GM18498 (cell line): ENCODE results near the gene PSAP.
"Not testable (repeated sequence)": the region's sequence is repeated elsewhere in the genome, so short reads cannot be mapped to it uniquely, and the experiment has no call there.

Experiments used
- ATAC-seq: cut with Tn5 transposase; IDR thresholded peaks from one replicate; pipeline ENCODE4 v1.9.1; 2021; ENCODE audit warnings: mild to moderate bottlenecking, moderate library complexity; ENCODE audit not compliant: unreplicated experiment

The PSAP gene

GRCh38 chr10:71874680-71875354 lies 23.8 kb upstream of the PSAP start:
- ATAC-seq: not testable (repeated sequence)

DNA sequence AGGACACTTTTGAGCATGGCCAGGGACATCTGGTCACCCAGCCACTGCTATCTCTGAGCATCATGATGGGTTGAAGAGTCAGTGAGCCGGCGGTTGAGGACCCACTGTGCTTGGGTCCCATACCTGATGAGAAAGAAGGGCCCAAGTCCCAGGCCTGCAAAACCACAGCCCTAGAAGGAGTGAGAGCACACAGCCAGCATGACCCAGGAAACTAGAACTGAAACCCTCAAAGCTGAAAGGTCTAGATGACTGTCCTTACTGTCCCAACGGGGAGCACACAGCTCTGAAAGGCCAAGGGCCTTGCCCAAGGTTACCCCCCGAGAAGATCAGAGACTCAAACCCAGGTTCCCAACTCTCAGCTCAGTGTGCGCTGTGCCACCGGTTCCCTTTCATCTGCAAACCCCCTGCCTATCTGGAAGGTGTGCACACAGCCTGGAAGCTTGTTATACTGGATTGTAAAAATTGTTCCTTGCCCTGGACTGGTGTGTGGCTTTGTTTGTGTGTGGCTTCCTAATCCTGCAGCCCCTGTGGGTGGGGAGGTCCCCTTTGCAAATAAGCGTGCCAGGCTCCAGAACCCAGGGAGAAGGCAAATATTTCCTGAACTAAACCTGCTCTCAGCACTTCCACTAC lies 22.6 kb upstream of the PSAP start:
- ATAC-seq: peak; percentile 95

- ATAC-seq: not testable (repeated sequence)
Measured at GRCh38 chr10:71869601-71870000, 18.6 kb upstream of the PSAP start.

DNA sequence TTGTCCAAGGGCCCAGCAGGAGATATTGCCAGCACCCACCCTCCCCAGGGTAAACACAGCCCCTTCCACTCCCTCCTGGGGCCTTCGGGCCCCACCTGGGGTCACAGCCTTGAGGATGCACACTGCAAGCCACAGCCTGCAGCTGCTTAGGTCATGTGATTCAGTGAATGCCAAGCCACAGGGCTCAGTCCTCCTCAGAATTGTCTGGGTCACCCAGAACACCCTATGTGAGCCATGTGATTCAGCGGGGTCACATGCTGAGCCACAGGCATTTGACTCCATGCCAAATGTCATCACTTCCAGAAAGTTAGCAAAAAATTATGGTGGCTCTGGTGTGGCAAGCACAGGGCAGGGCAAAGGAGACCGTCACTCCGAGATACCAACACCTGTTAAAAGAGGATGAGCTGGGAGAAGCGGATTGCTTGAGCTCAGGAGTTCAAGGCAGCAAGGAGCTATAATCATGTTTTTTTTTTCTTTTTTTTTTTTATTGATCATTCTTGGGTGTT lies 17.2 kb upstream of the PSAP start:
- ATAC-seq: no peak

DNA sequence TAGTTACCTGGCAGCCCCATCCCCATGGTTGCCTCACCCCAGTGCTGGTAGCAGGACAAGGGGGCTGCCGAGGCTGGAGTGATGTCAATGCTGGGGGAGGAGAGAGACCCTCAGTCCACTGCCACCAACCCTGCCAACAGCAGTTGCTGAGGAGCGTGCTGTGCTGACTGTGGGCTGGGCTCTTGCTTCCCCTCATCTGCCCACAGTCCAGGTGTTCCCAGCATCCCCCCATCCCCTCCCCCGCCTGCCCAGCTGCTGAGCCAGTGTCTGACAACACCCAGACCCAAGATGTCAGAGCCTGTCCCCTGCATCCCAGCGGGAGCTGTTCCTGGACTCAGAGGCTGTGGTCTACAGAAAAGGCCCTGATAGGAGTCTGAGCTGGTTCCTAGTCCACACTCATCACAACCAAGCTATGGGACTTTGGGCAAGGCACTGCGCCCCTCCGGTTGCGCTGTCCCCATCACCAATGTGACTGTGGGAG lies 14.6 kb upstream of the PSAP start:
- ATAC-seq: no peak

- no peak for ATAC-seq
Measured at GRCh38 chr10:71864911-71865361, 13.9 kb upstream of the PSAP start.

DNA sequence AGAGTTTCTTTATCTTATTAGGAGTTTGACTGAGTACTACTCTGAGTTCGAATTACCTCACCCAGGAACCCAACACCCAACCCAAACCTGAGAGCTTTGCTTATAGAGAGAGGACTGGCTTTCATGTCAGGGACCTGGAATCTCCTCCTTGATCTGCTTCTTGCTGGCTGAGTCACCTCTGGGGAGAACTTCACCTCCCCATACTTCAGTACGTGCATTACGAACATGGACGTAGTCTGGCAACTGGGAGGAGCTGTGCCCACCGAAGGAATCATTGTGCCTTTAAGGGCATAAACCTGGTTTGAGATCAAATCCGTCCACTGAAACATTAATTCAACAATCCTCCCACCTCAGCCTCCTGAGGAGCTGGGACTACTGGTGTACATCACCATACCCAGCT lies 12.2 kb upstream of the PSAP start:
- no peak for ATAC-seq

DNA sequence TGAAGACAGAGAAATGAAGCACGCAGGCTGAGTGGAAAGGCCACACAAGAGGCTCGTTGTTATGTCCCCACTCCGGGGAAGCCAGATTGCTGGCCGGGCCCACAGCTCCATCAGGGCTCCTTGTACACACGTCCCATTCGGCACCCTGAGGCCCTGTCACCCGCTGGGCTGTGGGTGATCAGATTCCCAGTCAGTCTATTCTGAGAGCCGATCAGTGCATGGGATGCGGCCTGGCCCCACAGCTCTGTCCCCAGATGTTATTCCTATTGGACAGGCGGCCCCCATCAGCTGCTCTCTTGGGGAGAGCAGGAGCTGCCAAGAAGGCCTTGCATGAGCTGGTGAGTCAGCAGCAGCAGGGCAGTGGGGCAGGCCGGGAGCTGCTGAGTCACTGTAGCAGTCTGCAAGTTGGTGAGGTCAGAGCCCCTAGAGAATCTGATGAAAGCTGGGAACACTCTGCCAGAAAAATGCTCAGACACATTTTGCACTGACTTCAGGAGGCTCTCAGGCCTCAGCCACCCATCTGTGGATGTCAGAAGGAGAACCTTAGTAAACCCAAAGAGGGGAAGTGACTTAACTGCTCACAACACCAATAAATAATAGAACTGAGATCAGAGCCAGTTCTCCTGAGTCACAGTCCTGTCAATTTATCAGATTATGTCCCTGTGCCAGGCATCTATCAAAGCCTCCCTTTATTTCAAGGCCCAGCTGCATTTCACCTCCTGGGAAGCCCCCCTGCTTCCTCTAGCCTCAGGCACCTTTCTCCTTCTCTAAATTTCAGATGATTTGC lies 9.4 kb upstream of the PSAP start:
- no peak for ATAC-seq

DNA sequence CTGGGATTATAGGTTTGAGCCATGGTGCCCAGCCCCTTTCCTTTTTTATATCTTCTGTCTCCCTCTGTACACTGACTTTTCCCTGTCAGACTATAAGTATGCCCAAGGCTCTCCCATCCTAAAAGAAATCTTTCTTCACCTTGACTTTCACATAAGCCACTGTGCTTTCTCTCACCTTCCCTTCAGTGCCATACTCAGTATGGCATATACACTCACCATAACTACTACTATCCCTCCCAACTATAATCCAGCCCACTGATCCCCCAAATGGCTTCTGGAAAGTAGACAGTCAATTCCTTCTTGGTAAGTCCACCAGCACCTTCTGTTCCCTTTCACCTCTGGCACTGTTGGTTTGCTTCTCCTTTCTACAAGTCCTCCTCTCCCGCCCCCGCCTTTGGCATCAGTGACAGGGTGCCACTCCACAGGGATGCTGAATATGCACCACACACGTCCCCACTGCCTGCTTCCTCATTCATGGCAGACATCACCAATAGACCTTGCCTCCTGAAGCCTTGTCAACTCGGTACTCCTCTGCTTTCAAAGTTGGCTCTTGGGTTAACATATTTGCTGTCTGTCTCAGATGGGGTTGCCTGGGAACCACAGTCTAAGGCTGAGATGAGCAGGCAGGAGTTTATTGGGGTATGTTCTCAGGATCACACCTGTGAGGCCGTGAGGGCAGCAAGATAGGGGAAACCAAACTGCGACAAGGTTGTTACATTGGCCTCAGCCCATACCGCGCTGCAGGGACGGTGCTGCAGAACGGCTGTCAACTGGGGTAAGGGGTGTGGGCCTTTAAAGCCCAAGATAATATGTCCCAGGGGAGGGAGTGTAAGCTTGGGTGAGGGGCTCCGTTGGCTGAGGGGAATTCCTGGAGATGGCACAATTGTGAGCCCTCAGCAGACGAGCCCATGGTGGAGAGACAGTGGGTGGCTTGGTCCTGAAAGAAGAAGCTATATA lies 7.2 kb upstream of the PSAP start:
- ATAC-seq: no peak

- ATAC-seq: no peak
Measured at GRCh38 chr10:71856619-71857018, 5.6 kb upstream of the PSAP start.

- ATAC-seq: no peak
Measured at GRCh38 chr10:71854031-71854430, 3.0 kb upstream of the PSAP start.

DNA sequence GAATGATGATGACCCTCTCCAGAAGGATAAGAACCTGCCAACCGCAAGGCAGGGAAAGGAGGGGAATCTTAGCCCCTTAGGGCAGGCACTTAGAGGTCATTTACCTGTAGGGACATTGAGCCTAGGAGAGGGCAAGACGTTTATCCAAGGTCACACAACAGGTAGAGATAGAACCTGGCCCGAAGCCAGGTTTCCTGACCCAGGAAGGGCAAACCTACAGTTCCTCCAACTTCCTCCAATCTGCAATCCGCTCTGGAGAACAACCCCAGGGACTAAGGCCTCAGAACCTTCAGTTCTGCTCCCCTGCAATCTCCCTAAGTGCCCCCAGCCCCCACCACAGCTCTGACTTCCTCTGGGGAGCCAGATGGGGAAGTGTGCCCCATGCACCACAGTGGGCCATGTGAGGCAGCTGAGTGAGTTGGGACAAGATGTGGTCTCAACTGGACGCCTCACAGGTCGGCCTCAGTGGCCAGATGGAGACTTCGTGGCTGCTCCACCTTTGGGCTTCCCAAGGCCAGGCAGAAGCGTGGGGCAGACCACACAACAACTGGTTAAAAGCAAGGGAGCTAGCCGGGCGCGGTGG lies 1.4 kb upstream of the PSAP start:
- no peak for ATAC-seq

GRCh38 chr10:71851465-71852095 lies 529 bp upstream of the PSAP start:
- peak; percentile 11 for ATAC-seq

DNA sequence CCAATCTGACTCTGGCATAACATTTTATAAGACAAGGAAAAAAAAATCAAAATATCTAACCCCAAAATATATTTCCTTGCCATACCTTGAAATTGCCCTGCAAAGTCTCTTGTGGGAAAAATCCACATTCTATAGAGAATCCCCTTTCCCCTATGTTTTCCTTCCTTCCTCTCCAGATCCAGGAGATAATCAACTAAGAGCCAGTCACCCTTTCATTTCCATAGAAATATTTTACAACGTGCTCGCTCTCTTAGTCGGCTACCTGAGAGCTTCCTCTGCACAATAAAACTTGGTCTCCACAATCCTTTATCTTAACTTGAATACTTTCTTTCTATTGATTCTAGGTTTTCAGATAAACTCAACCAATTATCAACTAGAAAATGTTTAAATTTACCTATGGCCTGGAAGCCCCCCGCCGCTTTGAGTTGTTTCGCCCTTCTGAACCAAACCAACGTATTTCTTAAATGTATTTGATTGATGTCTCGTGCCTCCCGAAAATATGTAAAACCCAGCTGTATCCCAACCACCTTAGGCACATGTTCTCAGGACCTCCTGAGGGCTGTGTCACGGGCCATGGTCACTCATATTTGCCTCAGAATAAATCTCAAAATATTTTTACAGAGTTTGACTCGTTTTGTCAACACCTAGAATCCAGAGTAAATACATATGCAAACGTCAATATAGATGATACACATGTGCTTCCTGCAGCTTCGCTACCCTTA lies 869 bp downstream of the PSAP start:
- no peak for ATAC-seq

- ATAC-seq: no peak
Measured at GRCh38 chr10:71849461-71849908, 1.6 kb downstream of the PSAP start.

- no peak for ATAC-seq
Measured at GRCh38 chr10:71848325-71849275, 2.5 kb downstream of the PSAP start.

GRCh38 chr10:71847418-71847817 lies 3.6 kb downstream of the PSAP start:
- ATAC-seq: no peak

DNA sequence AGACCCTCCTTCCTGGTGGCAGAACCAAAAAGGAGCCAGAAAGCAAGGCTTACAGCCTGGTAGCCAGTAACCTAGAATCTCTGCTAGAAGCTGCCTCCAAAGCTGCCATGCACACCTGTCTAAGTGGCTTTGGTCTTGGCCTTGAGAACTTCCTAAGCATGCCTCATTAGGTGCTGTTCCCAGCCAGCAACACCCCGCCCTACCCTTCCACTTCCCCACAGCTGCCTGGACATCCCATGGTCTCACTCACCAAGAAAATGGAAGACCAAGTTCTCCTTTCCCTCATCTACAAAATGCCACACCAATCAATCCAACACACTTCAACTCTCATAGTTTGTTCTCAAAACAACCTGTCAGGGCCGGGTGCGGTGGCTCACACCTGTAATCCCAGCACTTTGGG lies 4.2 kb downstream of the PSAP start:
- ATAC-seq: no peak
